Measurements from ENCODE around the gene ERFL. TPM values are rescaled to one million over a fixed set of nuclear protein-coding genes. Genes with fewer than 3 reads are reported as not detected.

The ERFL gene
- under 0.01 TPM in 1 of 2 replicates, not detected in the other for total RNA-seq

DNA sequence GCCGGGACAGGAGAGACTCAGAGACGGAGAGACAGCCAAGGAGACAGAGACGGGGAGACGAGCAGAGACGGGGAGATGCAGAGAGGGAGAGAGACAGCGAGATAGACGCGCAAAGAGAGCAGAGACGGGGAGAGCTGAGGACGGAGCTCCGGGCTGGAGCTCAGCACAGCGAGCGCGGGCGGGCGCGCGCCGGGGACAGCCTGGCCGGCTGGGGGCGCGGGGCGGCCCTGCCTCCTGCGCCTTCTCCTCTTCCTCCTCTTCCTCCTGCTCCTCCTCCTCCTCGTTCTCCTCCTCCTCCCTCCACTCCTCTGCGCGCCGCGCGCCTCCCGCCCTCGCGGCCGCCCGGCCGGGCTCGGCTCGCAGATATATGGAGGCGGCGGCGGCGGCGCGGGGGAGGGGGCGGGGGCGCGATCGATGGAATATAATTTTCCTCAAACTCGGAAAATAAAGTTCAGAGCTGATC lies at the start of gene ERFL:
Gene ERFL (minus strand): TSS at position 229 of the 463 bp plus-strand sequence. CDS start 15,530 bp downstream, outside the sequence.

DNA sequence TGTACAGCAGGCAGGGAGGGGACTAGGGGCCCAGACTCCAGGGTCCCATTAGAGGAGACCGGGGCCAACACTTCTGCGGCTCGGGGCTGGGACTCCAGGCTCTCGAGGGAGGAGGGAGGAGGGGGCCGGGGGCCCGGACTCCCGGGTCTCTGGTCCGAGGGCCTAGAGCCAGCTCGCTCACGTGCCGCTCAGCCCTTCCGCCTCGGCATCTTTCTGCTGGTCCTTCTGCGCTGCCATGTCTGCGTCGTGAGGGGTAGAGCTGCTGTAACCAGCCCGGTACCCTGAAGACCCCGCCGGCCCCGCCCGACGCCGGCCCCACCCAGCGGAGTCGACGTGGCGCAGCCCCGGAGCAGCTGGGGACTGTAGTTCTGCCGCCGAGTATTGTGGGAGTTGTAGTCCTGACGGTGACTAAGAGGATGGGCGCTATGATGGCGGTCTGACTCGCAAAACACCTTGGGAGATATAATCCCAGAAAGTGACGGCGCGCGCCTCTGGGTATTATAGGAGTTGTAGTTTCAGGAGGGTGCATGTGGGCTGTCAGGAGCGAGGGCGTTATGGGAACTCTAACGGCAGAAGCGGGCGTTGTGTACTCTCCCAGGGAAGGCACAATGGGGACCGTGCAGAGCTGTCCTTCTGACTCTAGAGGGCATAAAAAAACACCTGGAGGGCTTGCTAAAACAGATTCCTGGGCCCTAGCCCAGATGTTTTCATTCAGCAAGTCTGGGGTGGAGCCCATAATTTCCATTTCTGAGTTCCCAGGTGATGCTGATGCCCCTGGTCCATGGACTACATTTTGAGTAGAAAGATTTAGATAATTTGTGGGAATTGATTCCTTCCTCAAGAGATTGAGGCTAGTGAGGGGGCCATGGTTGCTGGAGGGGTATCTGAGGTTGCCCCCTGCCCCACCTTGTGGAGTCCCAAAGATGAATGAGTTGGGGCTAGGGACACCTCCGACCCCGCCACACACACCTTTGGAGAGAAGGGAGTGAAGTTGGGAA lies 31.1 kb upstream of the ERFL start, which contains the start of gene RABAC1:
Gene RABAC1 (minus strand): TSS at position 266 of the 998 bp plus-strand sequence. CDS start 29 bp downstream, at position 237.

DNA sequence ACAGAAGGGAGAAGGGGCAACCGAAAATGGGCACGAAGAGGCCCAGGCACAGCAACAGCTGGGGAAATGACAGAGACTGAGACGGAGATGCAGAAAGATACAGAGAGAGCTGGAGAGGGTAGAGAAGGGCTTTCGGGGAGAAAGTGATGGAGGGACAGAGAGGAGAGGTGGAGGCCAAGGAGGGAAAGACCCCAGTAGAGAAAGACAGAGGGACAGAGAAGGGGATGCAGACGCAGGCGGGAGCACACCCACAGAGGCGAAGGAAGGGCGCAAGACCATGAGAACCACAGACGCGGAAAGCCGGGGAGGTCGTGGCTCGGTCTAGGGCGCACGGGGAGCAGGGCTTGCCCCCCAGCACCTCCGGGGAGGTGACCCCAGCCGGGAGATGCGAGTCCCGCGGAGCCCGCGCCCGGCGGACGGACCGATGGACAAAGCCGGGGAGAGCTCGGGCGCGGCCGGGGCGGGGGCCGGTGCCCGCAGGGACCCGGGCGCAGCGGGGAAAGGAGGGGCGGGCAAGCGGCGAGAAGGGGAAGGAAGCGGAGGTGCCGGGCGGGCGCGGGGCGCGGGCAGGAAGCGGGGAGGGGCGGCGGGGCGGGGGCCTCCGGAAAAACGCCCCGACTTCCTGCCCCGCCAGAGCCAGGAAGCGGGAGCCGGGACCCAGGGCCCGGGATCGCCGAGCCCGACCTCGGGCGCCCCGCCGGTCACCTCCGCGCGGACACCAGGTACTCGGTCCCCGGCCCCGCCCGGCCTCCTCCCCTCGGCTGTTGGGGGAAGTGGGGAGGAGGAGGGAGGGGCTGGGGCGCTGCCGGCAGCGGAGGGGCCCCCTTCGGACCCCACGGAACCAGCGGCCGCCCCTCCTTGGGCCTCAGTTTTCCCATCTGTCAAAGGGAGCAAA lies 45.4 kb downstream of the ERFL start, which contains the start of gene ARHGEF1:
Gene ARHGEF1 (plus strand): TSS at position 617 of the 895 bp plus-strand sequence. CDS start 4,899 bp downstream, outside the sequence.

DNA sequence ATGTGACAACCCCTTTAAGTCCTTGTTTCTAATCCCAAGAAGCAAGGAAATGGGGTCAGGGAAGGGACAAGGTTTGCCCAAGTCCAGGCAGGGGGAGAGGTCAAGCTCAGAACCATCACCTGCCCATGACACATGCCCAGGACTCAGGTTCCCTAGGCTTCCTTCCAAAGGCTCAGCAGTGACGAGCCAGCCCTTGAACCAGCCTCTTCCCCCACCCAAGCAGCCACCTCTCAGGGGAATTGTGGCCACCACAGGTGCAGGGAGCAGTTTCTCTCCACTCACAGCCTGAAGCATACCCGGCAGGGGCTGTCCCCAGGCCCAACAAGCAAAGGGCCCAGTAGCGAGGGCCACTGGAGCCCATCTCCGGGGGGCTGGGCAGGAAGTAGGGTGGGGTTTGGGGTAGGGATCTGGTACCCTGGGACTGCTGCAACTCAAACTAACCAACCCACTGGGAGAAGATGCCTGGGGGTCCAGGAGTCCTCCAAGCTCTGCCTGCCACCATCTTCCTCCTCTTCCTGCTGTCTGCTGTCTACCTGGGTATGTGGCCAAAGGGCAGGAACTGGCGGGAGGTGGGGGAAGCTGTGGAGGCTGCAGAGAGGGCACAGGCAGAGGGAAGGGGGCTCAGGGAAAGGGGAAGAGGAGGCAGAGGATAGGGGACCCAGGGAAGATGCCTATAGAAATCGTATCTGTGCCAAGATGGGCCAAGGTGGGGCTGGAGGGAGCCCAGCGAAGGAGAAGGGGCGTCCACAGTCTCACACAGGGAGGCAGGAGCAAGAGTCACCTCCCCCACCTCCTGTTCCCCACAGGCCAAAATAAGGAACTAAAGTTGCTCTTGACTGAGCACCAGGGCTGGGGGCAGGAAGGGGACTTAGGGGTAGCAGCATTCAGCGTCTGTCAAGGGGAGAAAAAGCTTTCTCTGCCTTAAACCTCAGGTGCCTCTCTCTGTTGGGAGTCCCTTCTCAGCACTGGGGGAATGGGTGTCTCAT lies 51.1 kb downstream of the ERFL start, which contains the start of gene CD79A:
Gene CD79A (plus strand): TSS at position 433 of the 986 bp plus-strand sequence. CDS start 26 bp downstream, at position 459.

DNA sequence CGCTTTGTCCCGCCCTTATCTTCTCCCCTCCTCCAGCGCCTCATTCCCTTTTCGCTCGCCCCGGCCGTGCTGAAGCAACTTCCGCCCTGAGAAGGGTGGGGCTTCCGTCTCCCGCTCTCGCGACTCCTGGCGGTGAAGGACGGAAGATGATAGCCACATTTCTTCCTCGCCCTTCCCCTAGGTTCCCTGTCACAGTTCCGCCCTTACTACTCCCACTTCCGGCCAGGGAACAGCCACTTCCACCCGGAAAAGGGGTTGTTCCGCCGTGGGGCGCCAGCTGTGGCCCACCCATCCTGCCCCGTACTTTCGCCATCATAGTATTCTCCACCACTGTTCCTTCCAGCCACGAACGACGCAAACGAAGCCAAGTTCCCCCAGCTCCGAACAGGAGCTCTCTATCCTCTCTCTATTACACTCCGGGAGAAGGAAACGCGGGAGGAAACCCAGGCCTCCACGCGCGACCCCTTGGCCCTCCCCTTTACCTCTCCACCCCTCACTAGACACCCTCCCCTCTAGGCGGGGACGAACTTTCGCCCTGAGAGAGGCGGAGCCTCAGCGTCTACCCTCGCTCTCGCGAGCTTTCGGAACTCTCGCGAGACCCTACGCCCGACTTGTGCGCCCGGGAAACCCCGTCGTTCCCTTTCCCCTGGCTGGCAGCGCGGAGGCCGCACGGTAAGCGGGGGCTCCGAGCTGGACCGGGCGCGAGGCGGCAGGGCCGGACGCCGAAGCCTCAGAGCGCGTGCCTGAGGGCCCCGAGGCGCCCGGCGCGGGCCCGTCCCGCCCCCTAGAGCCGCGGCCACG lies 68.4 kb downstream of the ERFL start, which contains the start of gene RPS19:
Gene RPS19 (plus strand): TSS at position 638 of the 801 bp plus-strand sequence. CDS start 520 bp downstream, outside the sequence.

Other genes starting within 250 kb of the ERFL start
- gene CEACAM7, start 240.2 kb downstream of the ERFL start, total RNA-seq, result not detected in 2 replicates
- gene CEACAM5, start 219.8 kb downstream of the ERFL start, total RNA-seq, result not detected in 2 replicates
- gene CEACAM6, start 172.9 kb downstream of the ERFL start, total RNA-seq, result not detected in 2 replicates
- not detected in 2 replicates for gene CEACAM3, start 131.9 kb downstream of the ERFL start, total RNA-seq
- gene LYPD4, start 83.8 kb downstream of the ERFL start, total RNA-seq, result not detected in 2 replicates
- gene DMRTC2, start 83.4 kb downstream of the ERFL start, total RNA-seq, result not detected in 2 replicates
- gene RPS19, start 68.2 kb downstream of the ERFL start, total RNA-seq, result 689 and 1,123 TPM in 2 replicates
- not detected in 2 replicates for gene CD79A, start 51.2 kb downstream of the ERFL start, total RNA-seq
- 37.4 and 51.1 TPM in 2 replicates for gene ARHGEF1, start 45.3 kb downstream of the ERFL start, total RNA-seq
- gene RABAC1, start 30.9 kb upstream of the ERFL start, total RNA-seq, result 114 and 220 TPM in 2 replicates
- 0.11 and 0.37 TPM in 2 replicates for gene ATP1A3, start 65.8 kb upstream of the ERFL start, total RNA-seq
- 0.44 and 0.87 TPM in 2 replicates for gene GRIK5, start 141.8 kb upstream of the ERFL start, total RNA-seq
- gene ZNF574, start 147.7 kb upstream of the ERFL start, total RNA-seq, result 12.4 and 14.6 TPM in 2 replicates
- gene POU2F2, start 204.0 kb upstream of the ERFL start, total RNA-seq, result 0.77 and 1.00 TPM in 2 replicates